ENCODE measurements around the gene PXDN.

GRCh38 chr2:1773883-1774282 is 29.6 kb upstream of the PXDN start:
- TF ChIP-seq ATF2 (IDR thresholded peaks at IDR 0.05; ENCODE audit: low read length), result no peak
- TF ChIP-seq CTCF (IDR thresholded peaks at IDR 0.05 in 2 of 3, conservative IDR thresholded peaks at IDR 0.05 in 1 of 3; ENCODE audit: control insufficient read depth in 2 of 3, extremely low read depth in 1 of 3, insufficient read depth in 1 of 3, low read depth in 3 of 3, low read length in 3 of 3), result no peak
- TF ChIP-seq RAD51 (IDR thresholded peaks at IDR 0.05), result no peak
- no peak for TF ChIP-seq SMC3 (IDR thresholded peaks at IDR 0.05; ENCODE audit: borderline replicate concordance, low read length)

All from GM12878 (cell line).